A673 (cell line): ENCODE measurements around the gene TRAF7. TPM values are rescaled to one million over a fixed set of nuclear protein-coding genes. Genes with fewer than 3 reads are reported as not detected.
A peak's percentile ranks its signal among the peaks of the same experiment; 100 is the strongest.
"Not testable (repeated sequence)": the region's sequence is repeated elsewhere in the genome, so short reads cannot be mapped to it uniquely, and the experiment has no call there.

Source experiments
- BruUV-seq: library from RNA; stranded (reverse); fragments of 400-500 nt; replicated peaks from 2 replicates; lab custom pipeline; 2021; lab: Mats Ljungman, UMichigan
- CTCF ChIA-PET: fragments of 300-600 bp; sonication (Branson Sonifier 250); formaldehyde crosslinking; loops from one replicate; lab custom pipeline; 2022; ENCODE audit warnings: antibody characterized with exemption; lab: Charles Lee
- POLR2A ChIA-PET: fragments of 300-600 bp; sonication (Branson Sonifier 250); formaldehyde crosslinking; loops from one replicate; lab custom pipeline; 2022; ENCODE audit warnings: antibody characterized with exemption; ENCODE audit not compliant: low non-redundant PET; lab: Charles Lee
- DNase-seq: peaks from one replicate; pipeline ENCODE4 v3.0.0-alpha.2; 2015; ENCODE audit warnings: low spot score
- H3K27ac ChIP-seq: fragments of 200-600 bp; sonication (generic); 2 replicates; pipeline ENCODE4 v1.5.1; 2016; ENCODE audit warnings: mixed run types, low read depth, mild to moderate bottlenecking, mixed read lengths, antibody characterized with exemption, low read length; ENCODE audit not compliant: poor library complexity, severe bottlenecking
- H3K27me3 ChIP-seq: fragments of 200-600 bp; sonication (generic); replicated peaks from 2 replicates; pipeline ENCODE4 v1.6.1; 2017; ENCODE audit warnings: mixed run types, low read depth, mild to moderate bottlenecking, mixed read lengths, antibody characterized with exemption, low read length; ENCODE audit not compliant: insufficient read depth, poor library complexity
- H3K36me3 ChIP-seq: fragments of 200-600 bp; sonication (generic); 2 replicates; pipeline ENCODE4 v1.6.1; 2016; ENCODE audit warnings: mixed run types, mild to moderate bottlenecking, mixed read lengths, antibody characterized with exemption, low read length; ENCODE audit not compliant: insufficient read depth, poor library complexity, severe bottlenecking
- H3K4me1 ChIP-seq: fragments of 200-600 bp; sonication (generic); 2 replicates; pipeline ENCODE4 v1.6.1; 2017; ENCODE audit warnings: mixed run types, mild to moderate bottlenecking, mixed read lengths, antibody characterized with exemption, low read length; ENCODE audit not compliant: insufficient read depth, poor library complexity, severe bottlenecking
- H3K4me3 ChIP-seq: fragments of 200-600 bp; sonication (generic); 2 replicates; pipeline ENCODE4 v1.5.1; 2016; ENCODE audit warnings: low read depth, mixed run types, mild to moderate bottlenecking, mixed read lengths, low read length; ENCODE audit not compliant: poor library complexity, severe bottlenecking
- H3K9me3 ChIP-seq: fragments of 200-600 bp; sonication (generic); 2 replicates; pipeline ENCODE4 v1.6.1; 2016; ENCODE audit warnings: mixed run types, low read depth, mild to moderate bottlenecking, mixed read lengths, antibody characterized with exemption, low read length; ENCODE audit not compliant: poor library complexity, severe bottlenecking
- CTCF ChIP-seq: fragments of 300-800, 200-600 bp; sonication (generic); conservative IDR thresholded peaks from 2 replicates; pipeline ENCODE4 v1.5.1; 2017; ENCODE audit warnings: low read depth, mild to moderate bottlenecking, antibody characterized with exemption, low read length, moderate library complexity, mixed read lengths
- EZH2 ChIP-seq: fragments of 200-600 bp; sonication (generic); IDR thresholded peaks from 2 replicates; pipeline ENCODE4 v1.6.1; 2017; ENCODE audit warnings: borderline replicate concordance, low read depth, mild to moderate bottlenecking, mixed read lengths, antibody characterized with exemption, low read length; ENCODE audit not compliant: poor library complexity, severe bottlenecking
- intact Hi-C: fragments of 100-400 bp; cut with micrococcal nuclease; formaldehyde crosslinking; loops from one replicate; pipeline ENCODE4 v1.10.0; 2022; ENCODE audit not compliant: unreplicated experiment
- total RNA-seq: library from RNA; stranded (reverse); gene quantifications from 2 replicates; pipeline ENCODE4 v1.2.3, GENCODE V29; 2021

TRAF7 gene
- total RNA-seq, 1 experiment from 2014 or later: 96.7 TPM

DNA sequence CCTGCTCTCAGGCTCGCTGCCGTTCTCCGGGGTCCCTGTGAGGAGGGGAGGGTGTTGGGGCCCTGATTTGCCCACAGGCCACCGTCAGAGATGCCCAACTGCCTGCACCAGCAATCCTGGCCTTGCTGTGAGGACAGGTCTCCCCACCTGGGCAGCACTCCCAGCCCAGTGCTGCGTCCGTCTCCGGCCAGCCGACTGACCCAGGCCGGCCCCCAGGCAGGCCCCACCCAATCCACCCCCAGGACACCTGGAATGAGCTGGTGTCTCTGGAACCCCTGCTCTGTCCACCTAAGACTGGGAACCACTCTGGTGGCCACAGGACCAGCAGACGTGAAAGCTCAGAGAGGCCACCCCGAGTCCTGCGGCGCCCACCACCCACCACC is 40.0 kb upstream of the TRAF7 start:
- intact Hi-C loops: no loop called here
- no peaks in the 10 kb centered on the region for H3K4me1 ChIP-seq
- H3K4me3 ChIP-seq: no peak overlapping the region
- TF ChIP-seq CTCF: no peak
- no peak for TF ChIP-seq EZH2
- DNase-seq: no peak
- H3K27me3 ChIP-seq: no peaks in the 10 kb centered on the region
- no peaks in the 10 kb centered on the region for H3K36me3 ChIP-seq
- BruUV-seq: no TSS peak
- ChIA-PET POLR2A (no interaction called here), CTCF (no interaction called here)
- H3K9me3 ChIP-seq: no peaks in the 10 kb centered on the region
- H3K27ac ChIP-seq: no peak overlapping the region

DNA sequence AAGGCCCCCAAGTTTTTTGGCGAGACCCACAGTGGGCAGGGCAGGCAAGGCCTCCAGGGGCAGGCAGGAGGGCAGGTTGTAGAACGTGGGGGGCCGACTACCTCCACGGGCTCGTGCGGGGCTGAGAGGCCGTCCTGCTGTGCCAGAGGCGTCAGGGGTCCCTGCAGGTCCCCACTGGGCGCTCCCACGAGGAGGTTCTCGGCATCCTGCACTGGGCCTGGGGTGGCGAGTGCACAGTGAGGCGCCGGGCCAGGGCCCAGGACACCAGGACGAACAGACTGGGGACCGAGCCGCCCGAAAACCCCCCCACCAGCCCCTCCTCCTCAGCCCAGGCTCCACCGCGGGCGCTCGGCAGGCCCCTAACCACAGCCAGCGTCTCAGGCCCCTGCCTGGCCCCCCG is 39.2 kb upstream of the TRAF7 start:
- CTCF ChIA-PET, H3K27ac ChIP-seq, H3K9me3 ChIP-seq, BruUV-seq, intact Hi-C loops, H3K36me3 ChIP-seq, H3K27me3 ChIP-seq, DNase-seq, H3K4me1 ChIP-seq, POLR2A ChIA-PET, H3K4me3 ChIP-seq: not testable (repeated sequence)

DNA sequence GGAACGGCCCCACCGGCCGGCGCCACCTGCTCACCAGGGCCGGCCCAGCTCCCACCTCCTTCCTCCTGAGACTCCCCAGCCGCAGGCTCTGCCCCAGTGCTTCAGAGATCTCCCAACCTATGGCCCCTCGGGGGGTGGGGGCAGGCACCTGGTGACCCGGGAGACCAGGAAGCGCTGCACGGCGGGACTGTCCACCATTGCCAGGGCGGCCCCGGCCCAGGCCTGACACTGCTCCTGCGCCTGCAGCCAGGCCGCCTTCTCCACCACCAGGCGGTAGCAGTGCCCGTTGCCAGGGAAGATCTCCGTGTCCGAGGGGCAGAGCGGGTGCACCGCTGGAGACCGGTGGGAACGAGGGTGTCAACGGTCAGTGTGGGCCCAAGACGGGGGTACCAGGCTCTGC is 38.2 kb upstream of the TRAF7 start:
- H3K4me1 ChIP-seq, CTCF ChIA-PET, H3K36me3 ChIP-seq, POLR2A ChIA-PET, intact Hi-C loops, H3K4me3 ChIP-seq, DNase-seq, BruUV-seq, H3K27ac ChIP-seq, H3K9me3 ChIP-seq, H3K27me3 ChIP-seq: not testable (repeated sequence)

DNA sequence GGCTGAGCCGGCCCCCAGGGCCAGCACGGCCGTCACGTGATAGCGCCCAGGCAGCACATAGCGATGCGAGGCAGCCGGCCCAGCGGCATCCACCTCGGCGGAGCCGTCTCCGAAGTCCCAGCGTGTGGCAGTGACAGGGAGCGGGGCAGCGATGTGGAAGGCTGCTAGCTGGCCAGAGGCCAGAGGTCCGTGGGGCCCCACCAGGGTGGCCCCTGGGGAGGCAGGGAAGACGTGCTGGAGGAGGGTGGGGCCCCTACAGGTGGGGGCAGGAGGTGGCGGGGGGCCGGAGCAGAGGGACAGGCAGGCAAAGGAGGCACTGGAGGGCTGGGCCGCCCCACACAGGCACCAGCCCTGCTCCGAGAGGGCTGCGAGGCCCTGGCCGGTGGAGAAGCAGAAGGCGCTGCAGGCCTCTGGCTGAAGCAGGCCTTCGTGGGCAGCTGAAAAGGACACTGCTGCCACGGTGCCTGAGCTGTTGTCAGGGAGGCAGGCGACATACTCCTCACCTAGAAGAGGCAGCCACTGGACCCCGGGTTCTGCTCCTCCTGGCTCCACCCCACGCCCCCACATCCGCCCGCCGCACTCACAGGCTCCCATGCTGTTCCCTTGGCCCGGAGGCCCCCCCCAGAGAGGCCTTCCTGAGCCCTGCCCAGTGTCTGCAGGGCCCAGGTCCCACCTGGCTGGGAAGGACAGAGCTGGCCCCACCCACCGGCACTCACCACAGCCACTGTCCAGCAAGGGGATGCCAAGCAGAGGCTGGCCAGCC is 37.4 kb upstream of the TRAF7 start:
- intact Hi-C loops, H3K4me3 ChIP-seq, H3K4me1 ChIP-seq, CTCF ChIA-PET, H3K27ac ChIP-seq, DNase-seq, H3K36me3 ChIP-seq, POLR2A ChIA-PET, H3K9me3 ChIP-seq, H3K27me3 ChIP-seq: not testable (repeated sequence)
- TSS peak; percentile 43 for BruUV-seq
